ENCODE results near the gene RGS3.

RGS3 gene

DNA sequence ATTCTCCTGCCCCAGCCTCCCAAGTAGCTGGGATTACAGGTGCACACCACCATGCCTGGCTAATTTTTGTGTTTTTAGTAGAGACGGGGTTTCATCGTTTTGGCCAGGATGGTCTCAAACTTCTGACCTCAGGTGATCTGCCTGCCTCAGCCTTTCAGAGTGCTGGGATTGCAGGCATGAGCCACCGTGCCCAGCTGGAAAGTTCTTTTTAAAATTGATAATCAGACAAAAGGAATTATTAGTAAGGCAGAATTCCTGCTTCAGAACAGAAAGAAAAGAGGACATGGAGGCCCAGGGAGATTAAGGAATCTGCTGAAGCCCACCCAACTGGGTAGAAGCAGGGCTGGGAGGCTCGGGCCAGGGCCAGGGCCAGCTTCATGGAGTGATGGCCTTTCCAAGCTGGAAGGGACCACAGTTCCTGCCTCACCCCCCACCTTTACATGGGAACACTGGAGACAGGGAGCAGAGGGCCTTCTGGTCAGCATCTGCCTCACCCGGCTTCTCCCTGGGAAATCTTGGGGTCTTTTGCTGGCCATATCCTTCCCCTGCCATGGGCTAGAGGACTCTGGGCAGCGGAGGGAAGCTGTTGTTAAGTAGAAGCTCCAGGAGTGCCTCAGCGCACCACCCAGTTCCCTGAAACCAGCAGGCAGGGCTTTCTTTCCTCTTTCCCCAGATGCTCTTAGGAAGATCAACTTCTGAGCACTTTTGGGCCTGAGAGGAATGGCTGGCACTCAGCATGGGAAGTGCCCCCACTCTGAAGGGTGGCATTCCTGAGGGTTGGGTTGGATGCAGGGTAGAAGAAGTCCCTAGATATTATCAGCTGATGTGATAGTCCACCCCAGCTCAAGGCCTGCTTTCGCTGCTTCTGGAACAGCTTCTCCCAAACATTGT, 70.1 kb downstream of the RGS3 start:
- Histone ChIP-seq H3K27ac (ENCODE audit: low read length) (no peak overlapping the region), H3F3A (ENCODE audit: insufficient read depth, low read length) (peaks cover 21% of the 10 kb centered on the region), H2AFZ (ENCODE audit: low read length) (no peak overlapping the region), H3K79me2 (ENCODE audit: low read length) (no peaks in the 10 kb centered on the region), H3K9me3 (replicated peaks; ENCODE audit: insufficient read depth, low read length) (no peaks in the 10 kb centered on the region), H3K9ac (ENCODE audit: low read length) (no peak overlapping the region), H3K27me3 (replicated peaks; ENCODE audit: insufficient read depth, low read length) (no peaks in the 10 kb centered on the region), H3K4me1 (ENCODE audit: low read length) (peaks cover 35% of the 10 kb centered on the region), H3K9me2 (replicated peaks; ENCODE audit: insufficient read depth, low read length) (no peaks in the 10 kb centered on the region), H3K4me2 (ENCODE audit: low read depth, low read length) (no peak overlapping the region), H3K4me3 (ENCODE audit: low read length) (no peak overlapping the region), H3K36me3 (replicated peaks; ENCODE audit: insufficient read depth, low read length) (no peaks in the 10 kb centered on the region), H4K20me1 (ENCODE audit: insufficient read depth, low read length) (no peaks in the 10 kb centered on the region)
- no peak for DNase-seq
- TF ChIP-seq EZH2phosphoT487 (IDR thresholded peaks at IDR 0.05; ENCODE audit: low read length) (no peak), EZH2 (optimal IDR thresholded peaks at IDR 0.05; ENCODE audit: low read depth, low read length) (no peak)
- TF ChIP-seq, protein P1, sequence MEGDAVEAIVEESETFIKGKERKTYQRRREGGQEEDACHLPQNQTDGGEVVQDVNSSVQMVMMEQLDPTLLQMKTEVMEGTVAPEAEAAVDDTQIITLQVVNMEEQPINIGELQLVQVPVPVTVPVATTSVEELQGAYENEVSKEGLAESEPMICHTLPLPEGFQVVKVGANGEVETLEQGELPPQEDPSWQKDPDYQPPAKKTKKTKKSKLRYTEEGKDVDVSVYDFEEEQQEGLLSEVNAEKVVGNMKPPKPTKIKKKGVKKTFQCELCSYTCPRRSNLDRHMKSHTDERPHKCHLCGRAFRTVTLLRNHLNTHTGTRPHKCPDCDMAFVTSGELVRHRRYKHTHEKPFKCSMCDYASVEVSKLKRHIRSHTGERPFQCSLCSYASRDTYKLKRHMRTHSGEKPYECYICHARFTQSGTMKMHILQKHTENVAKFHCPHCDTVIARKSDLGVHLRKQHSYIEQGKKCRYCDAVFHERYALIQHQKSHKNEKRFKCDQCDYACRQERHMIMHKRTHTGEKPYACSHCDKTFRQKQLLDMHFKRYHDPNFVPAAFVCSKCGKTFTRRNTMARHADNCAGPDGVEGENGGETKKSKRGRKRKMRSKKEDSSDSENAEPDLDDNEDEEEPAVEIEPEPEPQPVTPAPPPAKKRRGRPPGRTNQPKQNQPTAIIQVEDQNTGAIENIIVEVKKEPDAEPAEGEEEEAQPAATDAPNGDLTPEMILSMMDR (IDR thresholded peaks at IDR 0.05; ENCODE audit: low read length) = no peak

DNA sequence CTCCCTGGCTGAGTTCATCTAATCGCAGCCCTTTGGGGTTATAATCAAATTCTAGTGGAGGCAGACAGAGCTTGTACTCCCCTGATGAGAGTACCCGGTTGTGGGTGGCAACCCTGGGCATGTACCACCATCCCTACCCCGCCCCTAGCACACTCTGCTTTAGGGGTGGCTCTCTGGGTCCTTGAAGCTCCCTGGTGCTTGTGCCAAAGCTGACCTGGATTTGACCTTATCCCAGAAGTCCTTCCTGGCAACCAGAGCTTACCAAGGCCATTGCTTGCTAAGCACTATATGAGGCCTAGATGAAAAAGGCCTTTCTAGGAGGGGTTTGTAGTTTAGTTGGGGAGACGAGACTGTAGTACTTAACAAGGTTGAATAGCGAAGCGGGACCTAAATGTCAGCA, 72.2 kb downstream of the RGS3 start:
- Histone ChIP-seq H3K9ac (ENCODE audit: low read length) (no peak overlapping the region), H3K27ac (ENCODE audit: low read length) (no peak overlapping the region), H3K4me3 (ENCODE audit: low read length) (no peak overlapping the region), H3K4me1 (ENCODE audit: low read length) (peaks cover 13% of the 10 kb centered on the region), H3K27me3 (replicated peaks; ENCODE audit: insufficient read depth, low read length) (no peaks in the 10 kb centered on the region), H4K20me1 (ENCODE audit: insufficient read depth, low read length) (no peaks in the 10 kb centered on the region), H3K4me2 (ENCODE audit: low read depth, low read length) (no peak overlapping the region), H3K9me3 (replicated peaks; ENCODE audit: insufficient read depth, low read length) (no peaks in the 10 kb centered on the region), H3K79me2 (ENCODE audit: low read length) (no peaks in the 10 kb centered on the region), H3K36me3 (replicated peaks; ENCODE audit: insufficient read depth, low read length) (no peaks in the 10 kb centered on the region), H2AFZ (ENCODE audit: low read length) (no peak overlapping the region), H3K9me2 (replicated peaks; ENCODE audit: insufficient read depth, low read length) (no peaks in the 10 kb centered on the region), H3F3A (ENCODE audit: insufficient read depth, low read length) (peaks cover 7% of the 10 kb centered on the region)
- no peak for DNase-seq
- TF ChIP-seq, protein P1 (IDR thresholded peaks at IDR 0.05; ENCODE audit: low read length) = no peak
- no peak for TF ChIP-seq EZH2phosphoT487 (IDR thresholded peaks at IDR 0.05; ENCODE audit: low read length)
- TF ChIP-seq EZH2 (optimal IDR thresholded peaks at IDR 0.05; ENCODE audit: low read depth, low read length) = no peak

DNA sequence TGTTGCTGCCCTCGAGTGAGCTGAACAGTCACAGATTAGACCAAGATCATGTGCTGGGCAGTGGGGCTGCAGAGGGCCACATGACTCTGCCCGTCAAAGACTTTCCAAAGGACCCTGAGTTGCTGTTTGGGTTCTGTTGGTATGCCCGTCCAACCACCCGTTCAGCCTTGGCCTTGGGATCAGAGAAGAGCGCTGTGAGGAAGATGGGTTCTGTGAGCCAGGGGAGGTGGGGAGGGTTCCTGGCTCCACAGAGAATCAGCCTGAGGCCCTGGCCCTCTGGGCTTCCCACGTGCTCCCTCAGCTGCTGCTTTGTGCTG, 72.6 kb downstream of the RGS3 start:
- no peak overlapping the region for H2AFZ ChIP-seq (ENCODE audit: low read length)
- no peaks in the 10 kb centered on the region for H3K9me3 ChIP-seq (replicated peaks; ENCODE audit: insufficient read depth, low read length)
- DNase-seq = no peak
- H3K4me1 ChIP-seq (ENCODE audit: low read length) = peaks cover 9% of the 10 kb centered on the region
- no peak overlapping the region for H3K9ac ChIP-seq (ENCODE audit: low read length)
- no peaks in the 10 kb centered on the region for H3K79me2 ChIP-seq (ENCODE audit: low read length)
- H3K9me2 ChIP-seq (replicated peaks; ENCODE audit: insufficient read depth, low read length) = no peaks in the 10 kb centered on the region
- no peaks in the 10 kb centered on the region for H3K36me3 ChIP-seq (replicated peaks; ENCODE audit: insufficient read depth, low read length)
- H3K27ac ChIP-seq (ENCODE audit: low read length) = no peak overlapping the region
- no peak overlapping the region for H3K4me2 ChIP-seq (ENCODE audit: low read depth, low read length)
- no peak overlapping the region for H3K4me3 ChIP-seq (ENCODE audit: low read length)
- TF ChIP-seq EZH2phosphoT487 (IDR thresholded peaks at IDR 0.05; ENCODE audit: low read length) = no peak
- TF ChIP-seq, protein P1 (IDR thresholded peaks at IDR 0.05; ENCODE audit: low read length) = no peak
- TF ChIP-seq EZH2 (optimal IDR thresholded peaks at IDR 0.05; ENCODE audit: low read depth, low read length) = no peak
- H3F3A ChIP-seq (ENCODE audit: insufficient read depth, low read length) = peaks cover 4% of the 10 kb centered on the region; the same call in 1 of the 2 replicates
- H3K27me3 ChIP-seq (replicated peaks; ENCODE audit: insufficient read depth, low read length) = no peaks in the 10 kb centered on the region
- H4K20me1 ChIP-seq (ENCODE audit: insufficient read depth, low read length) = no peaks in the 10 kb centered on the region

Data from MM.1S (cell line).